Transverse colon (tissue), 4 donors: ENCODE data around the gene RPL9. TPM values are rescaled to one million over a fixed set of nuclear protein-coding genes. Genes with fewer than 3 reads are reported as not detected.

Source experiments
- DNase-seq: peaks from one replicate; pipeline ENCODE4 v3.0.0-alpha.2; 2019
- H3K27ac ChIP-seq, 4 donors: fragments of 200-600 bp; sonication (generic); 2 replicates each; pipeline ENCODE4 v1.5.1; 2016 to 2018; ENCODE audit warnings: inconsistent platforms in 4 of 4
- H3K27me3 ChIP-seq: fragments of 200-600 bp; sonication (generic); 2 replicates; pipeline ENCODE4 v1.5.1; 2017; ENCODE audit warnings: inconsistent platforms
- H3K36me3 ChIP-seq, 4 donors: fragments of 200-600 bp; sonication (generic); 2 replicates each; pipeline ENCODE4 v1.5.1; 2017 to 2019; ENCODE audit warnings: inconsistent platforms in 4 of 4
- H3K4me1 ChIP-seq, 4 donors: fragments of 200-600 bp; sonication (generic); 2 replicates each; pipeline ENCODE4 v1.5.1; 2017 to 2020; ENCODE audit warnings: inconsistent platforms in 4 of 4
- H3K4me3 ChIP-seq, 4 donors: fragments of 200-600 bp; sonication (generic); 1 replicate in 1 of 4; 2 replicates in 3 of 4; pipeline versions ENCODE4 v1.5.1 to v1.6.1; 2017 to 2019; ENCODE audit warnings: inconsistent platforms in 4 of 4
- H3K9me3 ChIP-seq, 2 donors: fragments of 200-600 bp; sonication (generic); 2 replicates each; pipeline ENCODE4 v1.5.1; 2017 to 2019; ENCODE audit warnings: inconsistent platforms in 2 of 2
- EP300 ChIP-seq: sonication (generic); formaldehyde crosslinking; IDR thresholded peaks from one replicate; pipeline ENCODE4 v1.6.1; 2017; ENCODE audit warnings: antibody characterized with exemption, low read depth
- POLR2A ChIP-seq: fragments of 450-650 bp; IDR thresholded peaks from one replicate; pipeline ENCODE4 v1.6.1; 2016; ENCODE audit warnings: antibody characterized with exemption, mild to moderate bottlenecking, moderate library complexity
- POLR2AphosphoS5 ChIP-seq, 3 donors: sonication (generic); formaldehyde crosslinking; IDR thresholded peaks; one replicate each; pipeline ENCODE4 v1.6.1; 2016; ENCODE audit warnings: antibody characterized with exemption in 3 of 3
- WGBS, 2 donors: methylation state at CpG; one replicate each; pipeline ENCODE4 v1.1.5; 2018; ENCODE audit warnings: low coverage in 1 of 2; 5-methylcytosine and 5-hydroxymethylcytosine counted together
- in situ Hi-C, 4 donors: fragments of 200-750 bp; cut with MboI; loops; one replicate each; pipeline versions ENCODE4 v1.15.0 to v1.15.1; 2017; ENCODE audit warnings: low sequenced_read_pairs in 3 of 4, low pct_ligation_motif_present in 1 of 4, low pct_unique_long_range_greater_than_20kb in 1 of 4
- intact Hi-C: fragments of 100-400 bp; cut with DNase I; formaldehyde crosslinking; loops from one replicate; pipeline ENCODE4 v1.15.1; 2023; ENCODE audit warnings: low total_unique reads
- total RNA-seq, 4 donors: library from RNA; depleted of rRNA; stranded (reverse); fragments of >200 nt; gene quantifications; one replicate each; pipeline ENCODE4 v1.1.0, GENCODE V29; 2016
- TF ChIP-seq, protein P1 (sequence below), 5 experiments: fragments of 200-600 bp in 3 of 5; fragments of 450-650 bp in 2 of 5; sonication (generic) in 3 of 5; IDR thresholded peaks; 1 replicate in 2 of 5; 2 replicates in 3 of 5; pipeline ENCODE4 v1.5.1; 2016 to 2017; ENCODE audit warnings: antibody characterized with exemption in 5 of 5, inconsistent platforms in 3 of 5, mild to moderate bottlenecking in 2 of 5, moderate library complexity in 1 of 5

RPL9 gene
- total RNA-seq, 4 donors from 2014 or later, result 408 to 2,811 (median 1,755) TPM

DNA sequence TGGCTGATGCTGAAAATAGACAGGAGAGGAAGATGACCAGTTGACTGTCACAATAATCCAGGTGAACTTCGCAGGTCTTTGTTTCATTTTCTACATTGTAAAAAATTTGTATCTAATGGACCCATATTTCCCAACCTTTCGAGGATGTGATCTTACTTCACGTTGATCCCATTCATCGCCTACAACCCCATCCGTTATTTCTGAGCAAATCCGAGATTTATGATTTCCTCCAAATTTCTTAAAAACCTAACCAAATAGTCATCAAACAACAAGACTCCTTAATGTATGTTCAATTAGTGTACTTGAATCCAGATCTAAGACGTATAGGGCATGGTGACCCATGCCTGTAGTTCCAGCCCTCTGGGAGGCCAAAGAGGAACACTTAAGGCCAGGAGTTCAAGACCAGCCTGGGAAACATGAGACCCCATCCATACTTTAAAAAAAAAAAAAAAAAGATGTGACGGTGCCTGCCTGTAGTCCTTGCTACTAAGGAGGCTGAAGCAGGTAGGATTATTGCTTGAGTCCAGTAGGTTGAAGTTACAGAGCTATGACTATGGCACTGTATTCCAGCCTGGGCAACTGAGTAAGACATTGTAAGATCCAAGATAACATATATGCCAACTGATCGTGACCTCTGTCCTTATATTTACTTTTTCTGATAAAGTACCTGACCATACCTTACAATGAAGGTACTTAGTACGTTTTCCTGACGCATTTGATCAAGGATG is 5.7 kb downstream of the RPL9 start:
- Histone ChIP-seq H3K9me3 (no peaks in the 10 kb centered on the region), H3K4me1 (peaks cover 0 to 24% (median 18%) of the 10 kb centered on the region in 4 donors), H3K4me3 (no peak overlapping the region), H3K36me3 (peaks cover 0 to 61% (median 24%) of the 10 kb centered on the region in 4 donors), H3K27me3 (no peaks in the 10 kb centered on the region), H3K27ac (no peak overlapping the region)
- WGBS, 2 donors, result 87 to 94% methylated on average over 6 to 11 of the region's 11 CpGs
- in situ Hi-C loops (no loop called here), intact Hi-C loops (no loop called here)
- DNase-seq, result no peak
- TF ChIP-seq EP300 (no peak), POLR2A (no peak), POLR2AphosphoS5 (IDR thresholded peaks at IDR 0.05) (no peak)
- TF ChIP-seq, protein P1, sequence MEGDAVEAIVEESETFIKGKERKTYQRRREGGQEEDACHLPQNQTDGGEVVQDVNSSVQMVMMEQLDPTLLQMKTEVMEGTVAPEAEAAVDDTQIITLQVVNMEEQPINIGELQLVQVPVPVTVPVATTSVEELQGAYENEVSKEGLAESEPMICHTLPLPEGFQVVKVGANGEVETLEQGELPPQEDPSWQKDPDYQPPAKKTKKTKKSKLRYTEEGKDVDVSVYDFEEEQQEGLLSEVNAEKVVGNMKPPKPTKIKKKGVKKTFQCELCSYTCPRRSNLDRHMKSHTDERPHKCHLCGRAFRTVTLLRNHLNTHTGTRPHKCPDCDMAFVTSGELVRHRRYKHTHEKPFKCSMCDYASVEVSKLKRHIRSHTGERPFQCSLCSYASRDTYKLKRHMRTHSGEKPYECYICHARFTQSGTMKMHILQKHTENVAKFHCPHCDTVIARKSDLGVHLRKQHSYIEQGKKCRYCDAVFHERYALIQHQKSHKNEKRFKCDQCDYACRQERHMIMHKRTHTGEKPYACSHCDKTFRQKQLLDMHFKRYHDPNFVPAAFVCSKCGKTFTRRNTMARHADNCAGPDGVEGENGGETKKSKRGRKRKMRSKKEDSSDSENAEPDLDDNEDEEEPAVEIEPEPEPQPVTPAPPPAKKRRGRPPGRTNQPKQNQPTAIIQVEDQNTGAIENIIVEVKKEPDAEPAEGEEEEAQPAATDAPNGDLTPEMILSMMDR (IDR thresholded peaks at IDR 0.05), result no peak

DNA sequence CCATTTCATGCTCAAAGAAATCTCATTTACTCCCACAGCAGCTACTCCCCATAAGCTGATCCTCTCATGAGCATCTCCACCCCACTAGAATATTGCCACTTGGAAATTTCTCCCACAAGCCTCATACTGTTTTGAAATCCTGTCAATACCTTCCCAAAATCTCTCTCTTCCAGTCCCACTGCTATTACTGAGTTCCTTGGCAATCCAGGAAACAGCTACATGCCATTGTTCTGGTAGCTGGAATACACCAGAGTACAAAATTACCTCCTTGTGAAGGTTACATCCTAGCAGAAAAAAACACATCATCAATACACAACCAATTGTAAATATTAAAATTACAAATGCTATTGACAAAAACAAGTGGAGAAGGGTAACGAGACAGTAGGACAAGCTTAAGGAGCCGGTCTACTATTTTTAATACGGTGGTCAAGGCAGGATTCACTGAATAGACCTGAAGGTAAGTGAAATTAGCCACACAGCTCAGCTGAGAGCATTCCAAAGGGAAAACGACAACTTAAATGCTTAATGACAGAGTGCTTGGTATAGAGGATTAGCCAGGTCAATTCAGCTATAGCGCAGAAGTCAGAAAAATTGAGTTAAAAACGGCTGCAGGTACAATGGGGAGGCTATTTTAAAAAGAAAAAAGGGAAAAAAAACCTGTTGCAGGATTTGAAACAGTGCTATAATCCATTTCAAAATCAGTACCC is 6.4 kb downstream of the RPL9 start:
- in situ Hi-C loops (no loop called here), intact Hi-C loops (no loop called here)
- TF ChIP-seq POLR2A (no peak), EP300 (no peak), POLR2AphosphoS5 (IDR thresholded peaks at IDR 0.05) (no peak)
- TF ChIP-seq, protein P1 (IDR thresholded peaks at IDR 0.05), result no peak
- Histone ChIP-seq H3K27me3 (no peaks in the 10 kb centered on the region), H3K4me1 (peaks cover 2 to 24% (median 18%) of the 10 kb centered on the region in 4 donors), H3K9me3 (no peaks in the 10 kb centered on the region), H3K36me3 (peaks cover 0 to 57% (median 24%) of the 10 kb centered on the region in 4 donors), H3K4me3 (no peak overlapping the region), H3K27ac (no peak overlapping the region)
- 77 to 85% methylated on average over 5 to 6 of the region's 6 CpGs for WGBS, 2 donors
- DNase-seq, result no peak

DNA sequence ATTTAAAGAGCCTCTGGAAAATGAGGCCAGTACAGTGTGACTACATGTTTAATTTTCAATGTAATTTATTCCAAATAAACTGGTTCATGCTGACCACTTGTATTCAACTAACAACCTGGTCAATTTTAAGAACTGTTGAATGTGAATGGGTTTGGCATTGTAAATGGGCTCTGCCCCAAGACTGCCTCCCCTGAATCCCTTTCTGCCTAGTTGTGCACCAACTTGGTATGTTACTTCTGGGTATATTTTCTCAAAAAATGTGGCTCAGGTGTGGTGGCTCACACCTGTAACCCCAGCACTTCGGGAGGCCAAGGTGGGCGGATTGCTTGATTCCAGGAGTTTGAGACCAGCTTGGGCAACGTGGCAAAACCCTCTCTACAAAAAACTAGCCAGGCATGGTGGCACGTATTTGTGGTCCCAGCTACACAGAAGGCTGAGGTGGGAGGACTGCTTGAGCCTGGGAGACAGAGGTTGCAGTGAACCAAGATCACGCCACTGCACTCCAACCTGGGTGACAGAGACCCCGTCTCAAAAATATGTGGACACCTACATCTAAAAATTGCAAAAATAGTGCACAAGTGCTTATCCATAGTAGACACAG is 7.2 kb downstream of the RPL9 start:
- WGBS, 2 donors, result 60 to 87% methylated on average over 1 to 6 of the region's 6 CpGs
- no peaks in the 10 kb centered on the region for H3K9me3 ChIP-seq
- no peaks in the 10 kb centered on the region for H3K27me3 ChIP-seq
- intact Hi-C loops, result no loop called here
- H3K4me1 ChIP-seq, result peaks cover 4 to 18% (median 15%) of the 10 kb centered on the region in 4 donors
- in situ Hi-C loops, result no loop called here
- no peak overlapping the region for H3K4me3 ChIP-seq
- H3K36me3 ChIP-seq, result peaks cover 0 to 49% (median 22%) of the 10 kb centered on the region in 4 donors
- no peak for DNase-seq
- TF ChIP-seq, protein P1 (IDR thresholded peaks at IDR 0.05), result no peak
- TF ChIP-seq EP300, result no peak
- TF ChIP-seq POLR2A, result no peak
- no peak overlapping the region for H3K27ac ChIP-seq

DNA sequence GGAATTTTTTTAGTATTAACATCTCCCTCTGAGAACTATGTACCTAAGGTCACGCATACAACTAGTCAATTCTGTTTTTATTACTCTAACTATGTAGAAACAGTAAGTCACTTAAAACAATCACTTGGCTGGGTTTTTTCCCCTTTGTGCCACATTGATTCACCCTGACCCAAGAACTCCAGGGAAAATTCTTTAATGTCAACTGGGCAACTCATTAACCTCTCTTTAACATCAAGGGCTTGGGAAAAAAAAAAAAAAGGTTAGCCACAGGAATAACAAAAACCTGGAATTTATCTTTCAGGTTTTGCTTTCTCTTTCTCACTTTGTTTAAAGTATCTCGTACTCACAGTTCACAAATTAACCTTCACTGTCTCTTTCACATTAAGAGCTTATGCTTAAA is 8.1 kb downstream of the RPL9 start:
- TF ChIP-seq EP300, result no peak
- no peak for TF ChIP-seq POLR2A
- in situ Hi-C loops, result no loop called here
- peaks cover 0 to 40% (median 17%) of the 10 kb centered on the region in 4 donors for H3K36me3 ChIP-seq
- intact Hi-C loops, result no loop called here
- no peak overlapping the region for H3K4me3 ChIP-seq
- no peaks in the 10 kb centered on the region for H3K9me3 ChIP-seq
- 18 to 41% methylated on average over 1 to 2 of the region's 2 CpGs for WGBS, 2 donors
- H3K27ac ChIP-seq, result no peak overlapping the region
- no peak for DNase-seq
- peaks cover 4 to 14% (median 12%) of the 10 kb centered on the region in 4 donors for H3K4me1 ChIP-seq
- H3K27me3 ChIP-seq, result no peaks in the 10 kb centered on the region
